NCI-H2081 (cell line): Measurements from ENCODE around the gene XRCC6.
"Not testable (repeated sequence)": the region's sequence is repeated elsewhere in the genome, so short reads cannot be mapped to it uniquely, and the experiment has no call there.

Source experiments
- DNase-seq, 2 experiments: peaks; one replicate each; lab custom pipeline; 2025; lab: John Stamatoyannopoulos, UW

The XRCC6 gene

GRCh38 chr22:41650821-41651220 is 29.7 kb downstream of the XRCC6 start:
- DNase-seq: peak in 1 of 2 experiments; percentile 1

DNA sequence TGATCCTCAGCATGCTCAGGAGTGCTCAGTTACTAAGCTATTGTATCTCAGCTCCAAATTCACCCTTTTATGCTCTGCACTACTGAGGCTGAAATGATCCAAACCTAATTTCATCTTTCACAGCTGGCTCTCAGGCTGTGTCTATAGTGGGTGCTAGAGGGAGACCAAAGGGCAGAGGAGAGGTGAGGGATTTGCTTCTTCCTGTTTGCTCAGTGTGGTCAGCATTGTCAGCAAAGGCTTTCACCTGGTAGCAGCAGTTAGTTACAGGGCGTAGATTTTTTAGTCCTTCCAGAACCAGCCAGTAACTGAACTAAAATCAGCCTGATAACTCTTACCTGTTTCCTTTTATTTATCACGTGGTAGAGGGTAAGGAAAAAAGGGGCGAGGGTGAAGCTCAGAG is 33.2 kb downstream of the XRCC6 start:
- DNase-seq: no peak

- no peak for DNase-seq
Observed at GRCh38 chr22:41656556-41656955, 35.5 kb downstream of the XRCC6 start.

GRCh38 chr22:41657709-41658108 is 36.6 kb downstream of the XRCC6 start:
- no peak for DNase-seq

GRCh38 chr22:41658869-41659268 is 37.8 kb downstream of the XRCC6 start:
- no peak for DNase-seq

GRCh38 chr22:41659941-41660340 is 38.8 kb downstream of the XRCC6 start:
- no peak for DNase-seq

DNA sequence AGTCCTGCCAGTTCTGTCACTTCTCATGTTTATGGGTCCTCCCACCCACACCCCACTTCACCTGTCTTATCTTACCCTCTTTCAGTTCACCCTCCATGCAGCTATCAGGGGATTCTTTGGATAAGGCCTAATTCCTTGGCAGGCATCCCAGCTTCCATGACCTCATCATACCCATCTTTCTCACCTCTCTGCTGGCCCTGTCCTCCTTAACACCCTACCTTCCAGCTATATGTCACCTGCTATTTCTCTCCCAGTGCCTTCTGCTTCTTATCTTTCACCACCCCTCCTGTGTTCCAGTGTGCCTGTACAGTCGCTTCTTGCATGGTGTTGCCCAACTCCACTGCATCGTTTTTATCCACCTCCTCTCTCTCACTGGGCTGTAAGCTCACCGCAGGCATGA is 39.3 kb downstream of the XRCC6 start:
- no peak for DNase-seq

DNA sequence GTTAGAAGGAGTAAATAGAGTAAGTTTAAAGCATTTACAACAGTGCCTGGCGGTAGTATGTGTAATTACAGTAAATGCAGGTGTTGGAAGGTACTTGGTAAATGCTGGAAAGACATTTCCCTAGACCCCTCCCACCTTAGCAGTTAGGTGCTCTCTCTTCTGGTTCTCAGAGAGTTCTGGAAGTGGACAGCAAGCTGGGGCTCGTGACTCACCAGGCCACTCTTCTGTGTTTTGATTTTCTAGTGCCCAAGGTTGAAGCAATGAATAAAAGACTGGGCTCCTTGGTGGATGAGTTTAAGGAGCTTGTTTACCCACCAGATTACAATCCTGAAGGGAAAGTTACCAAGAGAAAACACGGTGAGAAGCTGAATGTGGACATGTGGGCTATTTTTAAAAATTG is 40.0 kb downstream of the XRCC6 start:
- DNase-seq: no peak

DNA sequence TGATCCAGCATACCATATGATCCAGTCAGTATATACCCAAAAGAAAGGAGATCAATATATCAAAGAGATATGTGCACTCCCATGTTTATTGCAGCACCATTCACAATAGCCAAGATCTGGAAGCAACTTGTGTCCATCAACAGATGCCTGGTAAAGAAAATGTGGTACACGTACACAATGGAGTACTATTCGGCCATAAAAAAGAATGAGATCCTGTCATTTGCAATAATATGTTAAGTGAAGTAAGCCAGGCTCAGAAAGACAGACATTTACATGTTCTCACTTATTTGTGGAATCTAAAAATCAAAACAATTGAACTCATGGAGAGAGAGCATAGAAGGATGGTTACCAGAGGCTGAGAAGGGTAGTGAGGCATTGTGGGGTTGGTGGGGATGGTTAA is 40.6 kb downstream of the XRCC6 start:
- DNase-seq: no peak

- DNase-seq: not testable (repeated sequence)
Observed at GRCh38 chr22:41663594-41663993, 42.5 kb downstream of the XRCC6 start.

- no peak for DNase-seq
Observed at GRCh38 chr22:41664490-41664889, 43.4 kb downstream of the XRCC6 start.

- no peak for DNase-seq
Observed at GRCh38 chr22:41664951-41665350, 43.9 kb downstream of the XRCC6 start.

DNA sequence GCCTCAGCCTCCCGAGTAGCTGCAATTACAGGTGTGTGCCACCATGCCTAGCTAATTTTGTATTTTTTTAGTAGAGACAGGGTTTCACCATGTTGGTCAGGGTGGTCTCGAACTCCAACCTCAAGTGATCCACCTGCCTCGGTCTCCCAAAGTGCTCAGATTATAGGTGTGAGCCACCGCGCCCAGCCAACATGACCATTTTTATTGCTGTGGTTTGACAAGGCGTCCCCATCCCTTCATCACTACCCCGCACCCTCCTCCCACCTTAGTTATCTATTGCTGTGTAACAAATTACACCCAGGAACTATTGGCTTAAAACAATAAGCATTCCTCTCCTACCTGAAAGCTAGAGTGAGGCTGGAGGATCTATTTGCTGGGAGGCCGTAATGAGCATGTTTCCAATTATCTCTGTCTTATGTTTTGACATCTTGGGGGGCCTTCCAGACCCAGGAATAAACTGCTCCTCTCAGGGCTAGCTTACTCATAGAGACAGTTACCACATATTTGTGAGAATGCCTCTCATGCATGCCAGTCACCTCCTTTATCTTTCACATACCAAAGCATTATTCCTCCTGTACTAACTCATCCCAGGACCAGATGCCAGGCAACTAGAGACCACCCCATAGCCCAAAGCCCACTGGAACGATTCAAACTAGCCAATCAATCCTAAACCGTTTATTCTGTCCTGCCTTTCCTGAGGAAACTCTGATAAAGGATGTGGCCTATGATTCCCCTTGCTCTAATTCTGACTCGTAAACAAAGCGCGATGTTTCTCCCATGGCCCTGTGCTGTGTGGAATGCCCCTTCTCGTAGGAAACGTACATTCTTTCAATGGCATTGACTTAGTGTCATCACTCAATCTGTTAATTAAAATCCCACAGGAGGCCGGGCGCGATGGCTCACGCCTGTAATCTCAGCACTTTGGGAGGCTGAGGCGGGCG is 48.1 kb downstream of the XRCC6 start:
- DNase-seq: no peak

DNA sequence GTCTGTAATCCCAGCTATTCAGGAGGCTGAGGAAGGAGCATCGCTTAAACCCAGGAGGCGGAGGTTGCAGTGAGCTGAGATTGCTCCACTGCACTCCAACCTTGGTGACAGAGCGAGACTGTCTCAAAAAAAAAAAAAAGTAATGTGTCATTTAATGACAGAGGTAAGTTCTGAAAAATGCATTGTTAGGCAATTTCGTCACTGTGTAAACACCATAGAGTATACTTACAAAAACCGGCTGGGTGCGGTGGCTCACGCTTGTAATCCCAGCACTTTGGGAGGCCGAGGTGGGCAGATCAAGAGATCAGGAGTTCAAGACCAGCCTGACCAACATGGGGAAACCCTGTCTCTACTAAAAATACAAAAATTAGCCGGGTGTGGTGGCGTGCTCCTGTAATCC is 51.0 kb downstream of the XRCC6 start:
- not testable (repeated sequence) for DNase-seq

GRCh38 chr22:41672780-41673509 is 51.9 kb downstream of the XRCC6 start:
- no peak for DNase-seq

- no peak for DNase-seq
Observed at GRCh38 chr22:41674846-41675340, 53.8 kb downstream of the XRCC6 start.

DNA sequence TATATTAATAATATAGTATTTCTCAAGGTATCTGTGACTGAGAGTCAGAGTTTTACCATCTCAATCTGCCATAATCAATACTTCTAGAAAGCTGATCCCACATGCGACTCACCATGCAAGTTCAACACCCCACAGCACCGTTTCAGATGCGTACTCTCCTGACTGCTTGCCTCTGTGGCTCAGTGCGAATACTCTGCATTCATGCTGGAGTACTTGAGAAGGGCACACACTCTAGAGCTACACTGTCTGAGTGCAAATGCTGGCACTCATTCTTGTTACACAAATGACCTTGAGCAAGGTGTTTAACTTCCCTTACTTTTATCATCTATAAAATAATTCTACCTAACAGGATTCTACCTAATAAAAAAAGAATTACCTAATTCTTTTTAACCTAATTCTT is 55.0 kb downstream of the XRCC6 start:
- no peak for DNase-seq

GRCh38 chr22:41681616-41682015 is 60.5 kb downstream of the XRCC6 start:
- DNase-seq: no peak

GRCh38 chr22:41682033-41682807 is 61.1 kb downstream of the XRCC6 start:
- peak; percentile 44 to 70 for DNase-seq

DNA sequence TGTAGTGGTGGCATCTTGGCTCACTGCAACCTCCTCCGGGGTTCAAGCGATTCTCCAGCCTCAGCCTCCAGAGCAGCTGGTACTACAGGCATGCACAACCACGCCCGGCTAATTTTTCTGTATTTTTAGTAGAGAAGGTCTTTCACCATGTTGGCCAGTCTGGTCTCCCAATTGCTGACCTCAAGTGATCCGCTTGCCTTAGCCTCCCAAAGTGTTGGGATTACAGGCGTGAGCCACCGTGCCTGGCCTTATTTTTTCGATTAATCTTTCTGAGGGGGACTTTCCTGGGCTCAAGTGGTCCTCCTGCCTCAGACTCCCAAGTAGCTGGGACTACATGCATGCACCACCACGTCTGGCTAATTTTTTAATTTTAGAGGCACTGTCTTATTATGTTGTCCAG is 62.0 kb downstream of the XRCC6 start:
- no peak for DNase-seq

GRCh38 chr22:41683616-41684015 is 62.5 kb downstream of the XRCC6 start:
- no peak for DNase-seq

GRCh38 chr22:41684194-41684593 is 63.1 kb downstream of the XRCC6 start:
- DNase-seq: no peak
